CD8-positive, alpha-beta memory T cell (primary cell): ENCODE measurements around the gene MSANTD3. TPM values are rescaled to one million over a fixed set of nuclear protein-coding genes. Genes with fewer than 3 reads are reported as not detected.
"Not testable (repeated sequence)": the region's sequence is repeated elsewhere in the genome, so short reads cannot be mapped to it uniquely, and the experiment has no call there.

Source experiments
- CTCF ChIA-PET: fragments of 350-600 bp; sonication (Branson Sonifier 250); formaldehyde crosslinking; loops from one replicate; lab custom pipeline; 2021; ENCODE audit warnings: antibody characterized with exemption; lab: Charles Lee
- POLR2A ChIA-PET: fragments of 350-600 bp; sonication (Branson Sonifier 250); formaldehyde crosslinking; loops from one replicate; lab custom pipeline; 2021; ENCODE audit warnings: antibody characterized with exemption; lab: Charles Lee
- DNase-seq, 5 donors: peaks; one replicate each; pipeline versions ENCODE4 v3.0.0 to v3.0.0-alpha.2; 2020 to 2022; ENCODE audit warnings: mixed read lengths in 1 of 5
- H3K27ac ChIP-seq: one replicate; pipeline ENCODE4 v1.7.0; 2013; ENCODE audit warnings: low read depth, mild to moderate bottlenecking, low read length, moderate library complexity
- H3K27me3 ChIP-seq: 2 replicates; pipeline ENCODE4 v1.7.0; 2013; ENCODE audit warnings: low read length, mild to moderate bottlenecking; ENCODE audit not compliant: insufficient read depth, poor library complexity, severe bottlenecking
- H3K36me3 ChIP-seq: 2 replicates; pipeline ENCODE4 v1.7.0; 2013; ENCODE audit warnings: mild to moderate bottlenecking, low read length, moderate library complexity; ENCODE audit not compliant: insufficient read depth
- H3K4me1 ChIP-seq: 2 replicates; pipeline ENCODE4 v1.7.0; 2013; ENCODE audit warnings: mild to moderate bottlenecking, low read length, moderate library complexity; ENCODE audit not compliant: insufficient read depth
- H3K4me3 ChIP-seq: 2 replicates; pipeline ENCODE4 v1.7.0; 2013; ENCODE audit warnings: mild to moderate bottlenecking, low read length
- H3K9me3 ChIP-seq: 2 replicates; pipeline ENCODE4 v1.7.0; 2013; ENCODE audit warnings: mild to moderate bottlenecking, low read length
- H3K27ac Mint-ChIP-seq, 8 donors: one replicate each; pipeline ENCODE4 v1.8.0; 2020 to 2021; ENCODE audit warnings: mixed read lengths in 8 of 8, mild to moderate bottlenecking in 6 of 8, inconsistent platforms in 3 of 8, moderate library complexity in 3 of 8
- H3K27me3 Mint-ChIP-seq, 2 donors: one replicate each; pipeline ENCODE4 v1.8.0; 2020 to 2021; ENCODE audit warnings: mixed read lengths in 2 of 2, mild to moderate bottlenecking in 1 of 2, moderate library complexity in 1 of 2
- H3K36me3 Mint-ChIP-seq, 3 donors: one replicate each; pipeline ENCODE4 v1.8.0; 2020 to 2021; ENCODE audit warnings: mixed read lengths in 3 of 3, inconsistent platforms in 1 of 3, mild to moderate bottlenecking in 1 of 3
- H3K4me1 Mint-ChIP-seq, 3 donors: one replicate each; pipeline ENCODE4 v1.8.0; 2020 to 2021; ENCODE audit warnings: mixed read lengths in 3 of 3, inconsistent platforms in 1 of 3, mild to moderate bottlenecking in 1 of 3
- H3K4me3 Mint-ChIP-seq, 7 donors: one replicate each; pipeline ENCODE4 v1.8.0; 2020 to 2021; ENCODE audit warnings: mixed read lengths in 7 of 7, mild to moderate bottlenecking in 6 of 7, moderate library complexity in 4 of 7, inconsistent platforms in 2 of 7
- H3K9me3 Mint-ChIP-seq, 5 donors: one replicate each; pipeline ENCODE4 v1.8.0; 2020 to 2022; ENCODE audit warnings: mixed read lengths in 5 of 5, mild to moderate bottlenecking in 3 of 5, moderate library complexity in 2 of 5, inconsistent platforms in 1 of 5
- polyA plus RNA-seq: library from polyadenylated mRNA; unstranded; fragments of 300-500 nt; fragmentation: Illumina TruSeq; gene quantifications from one replicate; pipeline ENCODE4 v1.2.3, GENCODE V29; 2021
- total RNA-seq, 2 experiments: library from RNA; stranded (reverse); gene quantifications; one replicate each; pipeline ENCODE4 v1.2.3, GENCODE V29; 2021

The MSANTD3 gene
- total and polyA plus RNA-seq, 3 experiments from 2014 or later = 7.2 to 21.3 (median 18.2) TPM

DNA sequence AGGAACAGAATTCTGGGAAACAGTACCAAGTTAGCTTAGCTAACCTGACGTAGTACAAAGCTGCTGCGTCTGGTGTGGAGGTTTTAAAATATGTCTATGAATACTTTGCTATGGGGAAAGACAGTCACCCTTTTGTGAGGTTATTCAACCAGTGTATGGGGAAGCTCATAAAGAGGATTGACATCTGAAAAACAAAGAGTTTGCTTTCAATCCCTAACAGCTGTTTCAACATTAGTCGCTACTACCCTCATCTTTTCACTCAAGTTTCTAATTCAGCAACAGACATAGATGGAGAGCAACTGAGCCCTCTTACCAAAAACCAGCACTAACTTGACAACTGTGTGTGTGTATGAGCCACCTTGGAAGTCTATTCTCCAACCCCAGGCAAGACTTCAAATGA lies 7.8 kb upstream of the MSANTD3 start:
- no peak for DNase-seq
- no peaks in the 10 kb centered on the region for H3K27me3 ChIP-seq
- Mint-ChIP-seq H3K9me3 (no peaks in the 10 kb centered on the region), H3K4me1 (no peaks in the 10 kb centered on the region), H3K36me3 (no peaks in the 10 kb centered on the region), H3K27me3 (peaks cover 22 to 53% of the 10 kb centered on the region in 2 donors), H3K27ac (no peak overlapping the region), H3K4me3 (no peak overlapping the region)
- H3K4me3 ChIP-seq = no peak overlapping the region
- no peak overlapping the region for H3K27ac ChIP-seq
- ChIA-PET CTCF (no interaction called here), POLR2A (interaction anchor here (0.6 kb wide), 1 partner anchor 210 kb away, joined by 8 read pairs; no protein-coding TSS in a partner anchor)
- no peaks in the 10 kb centered on the region for H3K36me3 ChIP-seq
- H3K9me3 ChIP-seq = no peaks in the 10 kb centered on the region
- no peaks in the 10 kb centered on the region for H3K4me1 ChIP-seq

- H3K36me3 ChIP-seq, H3K9me3 Mint-ChIP-seq, H3K4me3 Mint-ChIP-seq, H3K36me3 Mint-ChIP-seq, CTCF ChIA-PET, H3K9me3 ChIP-seq, H3K4me1 Mint-ChIP-seq, H3K27me3 ChIP-seq, H3K4me3 ChIP-seq, DNase-seq, H3K4me1 ChIP-seq, H3K27ac Mint-ChIP-seq, H3K27ac ChIP-seq: not testable (repeated sequence)
- POLR2A ChIA-PET = interaction anchor here (0.5 kb wide), 1 partner anchor 65 kb away, joined by 3 read pairs; no protein-coding TSS in a partner anchor
- peaks cover 16 to 43% of the 10 kb centered on the region in 2 donors for H3K27me3 Mint-ChIP-seq
Measured at GRCh38 chr9:100421116-100421515, 5.8 kb upstream of the MSANTD3 start.

GRCh38 chr9:100425758-100426157 lies 1.2 kb upstream of the MSANTD3 start:
- Mint-ChIP-seq H3K36me3 (peaks cover 0 to 8% (median 0%) of the 10 kb centered on the region in 3 donors), H3K9me3 (no peaks in the 10 kb centered on the region)

GRCh38 chr9:100426189-100426529 lies 784 bp upstream of the MSANTD3 start:
- POLR2A ChIA-PET = interaction anchor here (0.6 to 1.5 kb wide), 3 partner anchors 15 to 1107 kb away, joined by 4 to 7 read pairs (median 4); no protein-coding TSS in a partner anchor
- peak overlapping the region; percentile 65 for H3K4me3 ChIP-seq

More at GRCh38 chr9:100425758-100426157, 1.2 kb upstream of the MSANTD3 start:
- ChIA-PET CTCF (interaction anchor here (0.9 to 3.6 kb wide), 2 partner anchors 12 to 14 kb away, joined by 4 to 21 read pairs; no protein-coding TSS in a partner anchor), POLR2A (interaction anchor here (1.5 kb wide), 1 partner anchor 14 kb away, joined by 7 read pairs; no protein-coding TSS in a partner anchor)
- peaks cover 12% of the 10 kb centered on the region for H3K4me1 ChIP-seq
- Mint-ChIP-seq H3K4me1 (peaks cover 38 to 42% (median 39%) of the 10 kb centered on the region in 3 donors), H3K27ac (peak overlapping the region in 3 of 8 donors; percentile 56 to 81 (median 70)), H3K4me3 (peak overlapping the region; percentile 90 to 98 (median 96)), H3K27me3 (peaks cover 3 to 10% of the 10 kb centered on the region in 2 donors)
- no peaks in the 10 kb centered on the region for H3K27me3 ChIP-seq
- H3K9me3 ChIP-seq = no peaks in the 10 kb centered on the region
- no peak overlapping the region for H3K4me3 ChIP-seq
- no peak overlapping the region for H3K27ac ChIP-seq
- no peak for DNase-seq
- H3K36me3 ChIP-seq = no peaks in the 10 kb centered on the region

GRCh38 chr9:100427366-100428263 lies 672 bp downstream of the MSANTD3 start:
- H3K4me3 ChIP-seq = peak overlapping the region; percentile 43
- Mint-ChIP-seq H3K27me3 (peaks cover 1 to 3% of the 10 kb centered on the region in 2 donors), H3K4me1 (peaks cover 44 to 51% (median 46%) of the 10 kb centered on the region in 3 donors)

More at GRCh38 chr9:100426189-100426529, 784 bp upstream of the MSANTD3 start:
- H3K36me3 ChIP-seq = no peaks in the 10 kb centered on the region
- H3K4me3 Mint-ChIP-seq = peak overlapping the region; percentile 90 to 98 (median 96)
- H3K27ac Mint-ChIP-seq = peak overlapping the region; percentile 70 to 97 (median 93)
- H3K27me3 ChIP-seq = no peaks in the 10 kb centered on the region
- peaks cover 12% of the 10 kb centered on the region for H3K4me1 ChIP-seq
- peaks cover 39 to 42% (median 39%) of the 10 kb centered on the region in 3 donors for H3K4me1 Mint-ChIP-seq
- CTCF ChIA-PET = interaction anchor here (0.6 to 3.6 kb wide), 4 partner anchors 11 to 19 kb away, joined by 3 to 21 read pairs (median 4); no protein-coding TSS in a partner anchor
- no peak for DNase-seq
- no peaks in the 10 kb centered on the region for H3K9me3 Mint-ChIP-seq
- peak overlapping the region; percentile 77 for H3K27ac ChIP-seq
- peaks cover 0 to 8% (median 0%) of the 10 kb centered on the region in 3 donors for H3K36me3 Mint-ChIP-seq
- no peaks in the 10 kb centered on the region for H3K9me3 ChIP-seq
- H3K27me3 Mint-ChIP-seq = peaks cover 1 to 10% of the 10 kb centered on the region in 2 donors

DNA sequence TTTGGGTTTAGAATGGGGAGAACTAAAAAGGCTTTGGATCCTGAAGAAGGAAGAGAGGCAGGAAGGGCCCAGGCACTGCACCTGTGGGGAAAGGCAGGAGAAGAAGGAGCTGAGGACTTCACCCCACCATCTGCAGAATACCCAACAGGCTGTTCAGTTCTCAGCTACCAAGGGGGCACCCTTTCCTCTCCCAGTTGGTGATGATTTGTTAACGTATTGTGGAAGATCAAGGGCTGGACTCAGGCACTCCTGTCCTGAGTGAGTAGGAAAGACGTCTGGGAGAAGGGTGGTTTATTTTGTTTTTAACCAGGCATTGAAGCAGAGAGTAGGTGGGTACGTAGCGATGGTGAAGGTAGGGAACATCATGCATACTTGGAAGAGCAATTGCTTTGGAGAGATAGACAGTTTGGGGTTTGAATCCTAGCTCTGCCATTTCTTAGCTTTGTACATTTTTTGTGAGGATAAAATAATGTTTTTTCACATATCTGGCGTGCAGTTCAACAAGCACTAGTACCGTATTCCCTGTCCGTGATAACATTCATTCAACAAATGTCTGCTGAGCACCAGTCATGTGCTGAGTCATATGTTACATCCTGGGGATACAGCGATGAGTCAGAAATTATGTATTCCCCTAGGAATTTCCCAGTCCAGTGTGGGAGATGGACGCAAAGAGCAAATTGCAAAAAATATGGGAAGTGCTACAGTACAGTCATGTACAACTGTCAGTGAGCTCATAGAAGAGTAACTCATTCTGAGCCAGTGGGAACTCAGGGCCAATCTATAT lies 2.1 kb downstream of the MSANTD3 start:
- DNase-seq = no peak
- ChIA-PET CTCF (interaction anchor here (1.6 kb wide), 1 partner anchor 9 kb away, joined by 6 read pairs; no protein-coding TSS in a partner anchor), POLR2A (no interaction called here)
- no peaks in the 10 kb centered on the region for H3K9me3 ChIP-seq
- no peaks in the 10 kb centered on the region for H3K36me3 ChIP-seq
- peaks cover 46 to 58% (median 50%) of the 10 kb centered on the region in 3 donors for H3K4me1 Mint-ChIP-seq
- H3K4me3 ChIP-seq = no peak overlapping the region
- no peak overlapping the region for H3K27ac ChIP-seq
- H3K36me3 Mint-ChIP-seq = peaks cover 0 to 8% (median 0%) of the 10 kb centered on the region in 3 donors
- no peaks in the 10 kb centered on the region for H3K9me3 Mint-ChIP-seq
- peaks cover 12% of the 10 kb centered on the region for H3K4me1 ChIP-seq
- H3K27ac Mint-ChIP-seq = peak overlapping the region in 4 of 8 donors; percentile 16 to 83 (median 33)
- no peaks in the 10 kb centered on the region for H3K27me3 Mint-ChIP-seq
- no peaks in the 10 kb centered on the region for H3K27me3 ChIP-seq
- peak overlapping the region; percentile 0 to 92 (median 38) for H3K4me3 Mint-ChIP-seq

More at GRCh38 chr9:100427366-100428263, 672 bp downstream of the MSANTD3 start:
- Mint-ChIP-seq H3K9me3 (no peaks in the 10 kb centered on the region), H3K36me3 (peaks cover 0 to 8% (median 0%) of the 10 kb centered on the region in 3 donors), H3K27ac (peak overlapping the region; percentile 40 to 82 (median 60)), H3K4me3 (peak overlapping the region; percentile 73 to 92 (median 82))
- ChIA-PET CTCF (interaction anchor here (1.0 to 3.6 kb wide), 2 partner anchors 10 to 12 kb away, joined by 3 to 21 read pairs; no protein-coding TSS in a partner anchor), POLR2A (interaction anchor here (1.5 kb wide), 1 partner anchor 16 kb away, joined by 7 read pairs; no protein-coding TSS in a partner anchor)
- Histone ChIP-seq H3K9me3 (no peaks in the 10 kb centered on the region), H3K27me3 (no peaks in the 10 kb centered on the region), H3K4me1 (peaks cover 12% of the 10 kb centered on the region), H3K36me3 (no peaks in the 10 kb centered on the region), H3K27ac (peak overlapping the region; percentile 45)
- peak in 3 of 5 donors; percentile 4 to 51 (median 44) for DNase-seq

GRCh38 chr9:100430286-100430940 lies 3.5 kb downstream of the MSANTD3 start:
- H3K4me1 ChIP-seq = peaks cover 12% of the 10 kb centered on the region
- CTCF ChIA-PET = no interaction called here
- peaks cover 0 to 8% (median 0%) of the 10 kb centered on the region in 3 donors for H3K36me3 Mint-ChIP-seq
- H3K4me3 ChIP-seq = no peak overlapping the region
- H3K36me3 ChIP-seq = no peaks in the 10 kb centered on the region
- H3K4me1 Mint-ChIP-seq = peaks cover 49 to 64% (median 50%) of the 10 kb centered on the region in 3 donors
- POLR2A ChIA-PET = no interaction called here
- DNase-seq = no peak
- H3K9me3 ChIP-seq = no peaks in the 10 kb centered on the region
- peaks cover 0 to 3% of the 10 kb centered on the region in 2 donors for H3K27me3 Mint-ChIP-seq
- H3K27ac Mint-ChIP-seq = peak overlapping the region in 5 of 8 donors; percentile 1 to 81 (median 13)
- peak overlapping the region in 2 of 7 donors; percentile 41 to 60 for H3K4me3 Mint-ChIP-seq
- no peak overlapping the region for H3K27ac ChIP-seq
- H3K27me3 ChIP-seq = no peaks in the 10 kb centered on the region
- H3K9me3 Mint-ChIP-seq = no peaks in the 10 kb centered on the region
